Measurements from ENCODE around the gene CRELD1. TPM values are rescaled to one million over a fixed set of nuclear protein-coding genes. Genes with fewer than 3 reads are reported as not detected.

CRELD1 gene
- total and polyA plus RNA-seq, 2 of the 13 experiments (the other 11 are each of a cell fraction or from before 2014, with no cell fraction given), result 27.1 to 61.9 TPM

DNA sequence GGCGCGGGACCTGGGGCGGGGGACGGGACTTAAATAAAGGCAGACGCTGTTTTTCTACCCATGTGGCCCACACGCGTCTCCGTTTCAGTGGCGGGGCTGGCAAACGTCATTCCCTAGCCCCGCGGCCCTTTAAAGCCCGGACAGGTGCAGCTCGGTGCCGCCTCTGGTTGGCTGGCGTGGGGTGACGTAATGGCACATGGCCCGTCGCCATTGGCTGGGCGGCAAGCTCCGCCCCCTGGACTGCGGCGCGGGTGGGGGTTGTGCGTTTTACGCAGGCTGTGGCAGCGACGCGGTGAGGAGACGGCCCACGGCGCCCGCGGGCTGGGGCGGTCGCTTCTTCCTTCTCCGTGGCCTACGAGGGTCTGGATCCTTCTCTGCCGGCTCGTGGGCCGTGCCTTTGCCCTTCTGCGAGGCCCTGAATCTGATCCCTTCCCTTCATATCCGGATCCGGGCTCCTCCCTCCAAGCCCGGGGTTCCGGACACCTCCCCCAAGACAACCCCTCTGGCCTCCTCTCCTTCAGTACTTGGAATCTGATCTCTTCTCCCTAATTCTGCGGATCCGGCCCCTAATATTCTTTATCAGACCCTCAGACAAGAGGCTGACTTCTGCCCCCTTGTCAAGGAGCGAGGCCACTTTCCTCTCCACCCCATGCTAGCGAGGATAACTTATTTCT is at the start of gene CRELD1 (continued):
- TF ChIP-seq, protein P1, sequence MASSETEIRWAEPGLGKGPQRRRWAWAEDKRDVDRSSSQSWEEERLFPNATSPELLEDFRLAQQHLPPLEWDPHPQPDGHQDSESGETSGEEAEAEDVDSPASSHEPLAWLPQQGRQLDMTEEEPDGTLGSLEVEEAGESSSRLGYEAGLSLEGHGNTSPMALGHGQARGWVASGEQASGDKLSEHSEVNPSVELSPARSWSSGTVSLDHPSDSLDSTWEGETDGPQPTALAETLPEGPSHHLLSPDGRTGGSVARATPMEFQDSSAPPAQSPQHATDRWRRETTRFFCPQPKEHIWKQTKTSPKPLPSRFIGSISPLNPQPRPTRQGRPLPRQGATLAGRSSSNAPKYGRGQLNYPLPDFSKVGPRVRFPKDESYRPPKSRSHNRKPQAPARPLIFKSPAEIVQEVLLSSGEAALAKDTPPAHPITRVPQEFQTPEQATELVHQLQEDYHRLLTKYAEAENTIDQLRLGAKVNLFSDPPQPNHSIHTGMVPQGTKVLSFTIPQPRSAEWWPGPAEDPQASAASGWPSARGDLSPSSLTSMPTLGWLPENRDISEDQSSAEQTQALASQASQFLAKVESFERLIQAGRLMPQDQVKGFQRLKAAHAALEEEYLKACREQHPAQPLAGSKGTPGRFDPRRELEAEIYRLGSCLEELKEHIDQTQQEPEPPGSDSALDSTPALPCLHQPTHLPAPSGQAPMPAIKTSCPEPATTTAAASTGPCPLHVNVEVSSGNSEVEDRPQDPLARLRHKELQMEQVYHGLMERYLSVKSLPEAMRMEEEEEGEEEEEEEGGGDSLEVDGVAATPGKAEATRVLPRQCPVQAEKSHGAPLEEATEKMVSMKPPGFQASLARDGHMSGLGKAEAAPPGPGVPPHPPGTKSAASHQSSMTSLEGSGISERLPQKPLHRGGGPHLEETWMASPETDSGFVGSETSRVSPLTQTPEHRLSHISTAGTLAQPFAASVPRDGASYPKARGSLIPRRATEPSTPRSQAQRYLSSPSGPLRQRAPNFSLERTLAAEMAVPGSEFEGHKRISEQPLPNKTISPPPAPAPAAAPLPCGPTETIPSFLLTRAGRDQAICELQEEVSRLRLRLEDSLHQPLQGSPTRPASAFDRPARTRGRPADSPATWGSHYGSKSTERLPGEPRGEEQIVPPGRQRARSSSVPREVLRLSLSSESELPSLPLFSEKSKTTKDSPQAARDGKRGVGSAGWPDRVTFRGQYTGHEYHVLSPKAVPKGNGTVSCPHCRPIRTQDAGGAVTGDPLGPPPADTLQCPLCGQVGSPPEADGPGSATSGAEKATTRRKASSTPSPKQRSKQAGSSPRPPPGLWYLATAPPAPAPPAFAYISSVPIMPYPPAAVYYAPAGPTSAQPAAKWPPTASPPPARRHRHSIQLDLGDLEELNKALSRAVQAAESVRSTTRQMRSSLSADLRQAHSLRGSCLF (CRISPR knock-in tag; IDR thresholded peaks at IDR 0.05; ENCODE audit: borderline replicate concordance), result no peak
- TF ChIP-seq ATF7 (IDR thresholded peaks at IDR 0.05), result peak; percentile 96
- TF ChIP-seq ATF7 (CRISPR knock-in tag; IDR thresholded peaks at IDR 0.05), result peak; percentile 94
- TF ChIP-seq KMT2B (CRISPR knock-in tag; IDR thresholded peaks at IDR 0.05), result peak; percentile 73
- TF ChIP-seq ZBTB7A (CRISPR knock-in tag; IDR thresholded peaks at IDR 0.05), result 0 out of 2 replicates have a peak, but pooled peaks have one; percentile 34
- no peak for TF ChIP-seq SCMH1 (CRISPR knock-in tag; IDR thresholded peaks at IDR 0.05; ENCODE audit: borderline replicate concordance)
- no peak for TF ChIP-seq PAF1 (CRISPR knock-in tag; IDR thresholded peaks at IDR 0.05)
- peak; percentile 46; the same call in 1 of the 2 replicates for TF ChIP-seq FOXK1 (CRISPR knock-in tag; IDR thresholded peaks at IDR 0.05; ENCODE audit: borderline replicate concordance, low read depth)
- TF ChIP-seq ZNF207 (IDR thresholded peaks at IDR 0.05; ENCODE audit: borderline replicate concordance), result no peak
- TF ChIP-seq ZNF788 (CRISPR knock-in tag; IDR thresholded peaks at IDR 0.05; ENCODE audit: borderline replicate concordance), result no peak
- no peak for TF ChIP-seq HOXA7 (CRISPR knock-in tag; IDR thresholded peaks at IDR 0.05)
- 0 out of 2 replicates have a peak, but pooled peaks have one; percentile 10 for TF ChIP-seq ZNF652 (CRISPR knock-in tag; IDR thresholded peaks at IDR 0.05; ENCODE audit: borderline replicate concordance, low read depth)
- TF ChIP-seq ATM (IDR thresholded peaks at IDR 0.05; ENCODE audit: borderline replicate concordance), result no peak
- peak; percentile 79; the same call in 1 of the 2 replicates for TF ChIP-seq NKX3-1 (CRISPR knock-in tag; IDR thresholded peaks at IDR 0.05)
- TF ChIP-seq SMC3 (IDR thresholded peaks at IDR 0.05; ENCODE audit: low read length), result no peak
- no peak for TF ChIP-seq REXO4 (CRISPR knock-in tag; IDR thresholded peaks at IDR 0.05; ENCODE audit: borderline replicate concordance)
- TF ChIP-seq NR1H2 (CRISPR knock-in tag; IDR thresholded peaks at IDR 0.05; ENCODE audit: borderline replicate concordance, low read depth), result 0 out of 2 replicates have a peak, but pooled peaks have one; percentile 11
- TF ChIP-seq, protein P2, sequence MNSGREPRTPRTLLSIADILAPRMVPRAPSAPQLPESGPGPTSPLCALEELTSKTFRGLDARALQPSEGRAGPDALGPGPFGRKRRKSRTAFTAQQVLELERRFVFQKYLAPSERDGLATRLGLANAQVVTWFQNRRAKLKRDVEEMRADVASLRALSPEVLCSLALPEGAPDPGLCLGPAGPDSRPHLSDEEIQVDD (CRISPR knock-in tag; IDR thresholded peaks at IDR 0.05; ENCODE audit: borderline replicate concordance), result peak; percentile 49; the same call in 1 of the 2 replicates
- 0 out of 2 replicates have a peak, but pooled peaks have one; percentile 25 for TF ChIP-seq IRF2 (CRISPR knock-in tag; IDR thresholded peaks at IDR 0.05)
- 0 out of 2 replicates have a peak, but pooled peaks have one; percentile 1 for TF ChIP-seq ZNF776 (CRISPR knock-in tag; IDR thresholded peaks at IDR 0.05)
- no peak for TF ChIP-seq EP300 (IDR thresholded peaks at IDR 0.05; ENCODE audit: low read depth in 2 of 2, low read length in 2 of 2)
- peak; percentile 19; the same call in 1 of the 2 replicates for TF ChIP-seq EP300 (CRISPR knock-in tag; IDR thresholded peaks at IDR 0.05; ENCODE audit: borderline replicate concordance)
- peak; percentile 49; the same call in 1 of the 2 replicates for TF ChIP-seq ISL2 (CRISPR knock-in tag; IDR thresholded peaks at IDR 0.05)
